ENCODE measurements around the gene BTF3.

BTF3 gene

DNA sequence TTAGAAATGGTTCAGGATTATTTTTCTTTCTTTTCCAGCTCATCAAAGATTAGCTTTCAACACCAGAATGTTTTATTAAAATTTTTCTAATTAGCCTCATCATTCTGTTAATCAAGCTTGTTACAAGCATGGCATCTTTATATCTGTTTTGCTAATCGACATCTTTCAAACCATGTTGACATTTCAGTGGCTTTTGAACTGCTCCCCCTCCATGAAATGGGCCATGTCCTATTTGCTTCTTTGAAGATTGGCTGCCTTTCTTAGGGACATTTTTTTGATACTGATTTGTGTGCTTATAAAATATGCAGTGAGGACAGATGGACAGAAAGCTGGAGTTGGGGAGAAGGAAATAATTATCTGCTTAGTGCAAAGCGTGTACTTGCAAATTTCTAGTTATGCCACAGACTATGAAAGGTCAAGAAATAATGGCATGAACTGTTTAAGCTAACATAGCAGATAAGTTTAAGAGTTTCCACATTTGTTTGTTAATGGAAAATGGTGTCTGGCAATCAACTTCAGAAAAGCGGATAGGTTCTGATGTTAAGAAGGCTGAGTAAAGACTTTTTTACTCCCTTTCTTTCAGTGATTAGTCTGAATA, 27.5 kb downstream of the BTF3 start:
- DNase-seq, result no peak

DNA sequence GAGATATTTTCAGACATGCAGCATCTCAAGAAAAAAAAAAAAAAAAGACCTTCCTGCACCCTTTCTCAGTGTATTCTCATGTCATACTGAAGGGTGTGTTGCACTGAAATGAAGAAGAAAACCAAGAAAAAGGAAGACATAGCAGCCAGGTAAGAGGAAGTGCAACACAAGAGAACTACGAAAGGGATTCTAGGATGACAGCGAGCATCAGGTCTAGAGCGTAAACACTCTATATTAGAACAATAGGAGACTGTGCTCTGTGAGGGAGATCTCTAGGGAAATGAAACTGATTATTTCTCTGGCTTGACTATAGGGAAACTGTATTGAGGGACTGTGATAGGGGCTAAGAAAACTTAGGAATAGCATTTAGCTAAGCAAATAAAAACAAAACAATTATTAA, 30.0 kb downstream of the BTF3 start:
- no peak for DNase-seq

DNA sequence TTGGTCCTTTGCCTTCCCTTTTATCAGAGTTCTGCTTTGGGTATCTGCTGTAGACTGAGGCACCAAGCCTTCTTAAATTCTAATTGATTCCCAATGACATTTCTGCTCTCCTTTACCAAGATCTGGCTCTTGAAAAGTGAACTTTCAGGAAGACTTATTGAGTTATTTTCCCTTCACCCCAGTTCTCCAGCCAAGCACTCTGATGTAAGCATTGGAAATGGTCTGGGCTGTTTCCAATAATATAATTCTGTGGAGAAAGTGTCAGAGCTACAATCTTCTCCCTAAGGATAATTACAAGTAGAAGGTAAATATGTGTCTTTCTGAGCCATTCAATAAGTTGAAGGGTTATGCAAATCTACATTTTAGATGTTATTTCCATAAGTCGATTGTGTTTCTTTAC, 30.8 kb downstream of the BTF3 start:
- DNase-seq, result no peak

DNA sequence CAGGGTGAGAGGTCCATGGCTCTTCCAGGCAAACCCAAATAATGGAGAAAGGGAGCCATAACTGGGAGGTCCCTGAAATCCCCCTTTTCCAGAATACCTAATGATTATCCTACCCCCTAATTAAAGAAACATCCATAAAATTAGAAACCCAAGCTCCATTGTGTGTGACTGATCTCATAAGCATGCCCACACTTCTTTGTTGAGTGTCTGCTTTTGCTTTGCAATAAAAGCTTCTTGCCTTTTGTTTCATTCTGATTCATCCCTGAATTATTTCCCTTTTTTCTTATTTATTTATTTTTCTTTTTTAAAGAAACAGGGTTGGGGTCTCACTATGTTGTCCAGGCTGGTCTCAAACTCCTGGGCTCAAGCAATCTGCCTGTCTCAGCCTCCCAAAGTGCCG, 33.1 kb downstream of the BTF3 start:
- DNase-seq, result no peak

DNA sequence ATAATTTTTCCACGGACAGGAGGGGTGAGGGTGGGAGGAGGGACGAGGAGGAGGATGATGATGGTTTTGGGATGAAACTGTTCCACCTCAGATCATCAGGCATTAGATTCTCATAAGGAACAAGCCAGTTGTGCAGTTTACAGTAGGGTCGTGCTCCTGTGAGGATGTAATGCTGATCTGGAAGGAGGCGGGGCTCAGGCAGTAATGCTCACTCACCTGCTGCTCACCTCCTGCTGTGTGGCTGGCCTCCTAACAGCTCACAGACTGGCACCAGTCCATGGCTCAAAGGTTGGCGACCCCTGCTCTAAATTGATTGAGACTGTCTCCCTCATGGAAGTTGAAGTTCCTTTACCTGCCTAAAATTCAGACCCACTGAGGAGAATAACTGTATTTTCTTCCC, 34.0 kb downstream of the BTF3 start:
- DNase-seq, result no peak

DNA sequence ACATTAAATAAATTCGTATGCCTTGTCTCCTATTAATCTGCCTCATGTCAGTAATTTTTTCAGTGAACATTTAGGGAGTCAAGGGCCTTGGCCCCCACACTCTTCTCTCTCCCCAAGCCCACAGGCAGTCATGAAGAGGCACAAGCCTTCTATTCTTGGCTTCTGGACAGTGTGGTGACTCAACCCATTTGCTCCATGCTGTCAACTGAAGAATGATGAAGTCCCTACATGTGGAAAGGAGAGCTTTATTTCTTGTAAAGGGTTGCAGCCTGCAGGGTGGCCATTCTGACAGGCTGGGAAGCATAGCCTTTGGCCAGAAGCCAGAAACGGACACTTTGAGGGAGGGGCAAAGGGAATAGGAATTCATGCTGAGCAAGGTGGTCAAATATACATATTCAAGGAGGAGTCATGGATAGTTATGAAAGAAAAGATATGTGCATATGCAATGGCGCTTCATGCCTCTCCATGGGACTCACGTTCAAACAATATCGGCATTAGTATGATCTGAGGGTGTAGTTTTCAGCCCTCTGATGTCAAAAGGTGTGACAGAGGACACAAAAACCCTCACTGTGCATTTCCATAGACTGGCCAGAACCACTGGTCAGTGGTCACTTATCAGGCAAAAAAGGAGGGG, 35.9 kb downstream of the BTF3 start:
- no peak for DNase-seq

DNA sequence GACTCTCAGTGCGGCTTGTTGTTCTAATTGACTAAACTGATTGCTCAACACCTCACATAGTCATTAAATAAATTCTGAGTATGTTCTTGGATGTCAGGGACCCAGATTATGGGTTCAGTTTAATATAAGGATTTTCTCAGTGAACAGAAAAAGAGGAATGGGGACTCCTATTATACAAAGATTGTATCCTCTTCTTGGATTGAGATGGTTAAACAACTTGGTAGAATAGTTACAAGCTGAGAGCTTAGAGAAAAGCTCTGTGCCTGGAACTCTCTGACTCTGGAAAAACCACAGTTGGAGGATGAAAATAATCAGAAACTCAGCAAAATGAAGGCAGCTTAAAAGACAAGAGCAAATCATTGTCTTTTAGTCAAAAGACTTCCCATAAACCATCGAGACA, 36.7 kb downstream of the BTF3 start:
- no peak for DNase-seq

DNA sequence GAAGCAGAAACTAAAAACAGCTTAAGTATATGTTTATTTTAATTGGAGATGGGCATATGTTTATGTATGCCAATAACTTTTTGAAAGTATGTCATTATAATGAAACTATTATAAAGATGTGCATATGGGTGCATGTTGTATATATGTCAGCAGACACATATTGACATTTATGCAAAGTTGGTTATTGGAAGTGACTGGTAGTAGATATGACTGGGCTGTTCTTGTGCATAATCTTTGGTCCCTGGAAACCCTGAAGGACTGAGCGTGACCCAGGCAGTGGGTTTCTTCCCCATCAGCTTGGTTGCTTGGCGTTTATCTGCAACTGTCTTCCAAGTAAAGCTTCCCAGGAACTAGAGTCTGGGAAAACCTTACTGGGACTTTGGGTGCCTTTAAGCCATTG, 41.5 kb downstream of the BTF3 start:
- DNase-seq, result no peak

DNA sequence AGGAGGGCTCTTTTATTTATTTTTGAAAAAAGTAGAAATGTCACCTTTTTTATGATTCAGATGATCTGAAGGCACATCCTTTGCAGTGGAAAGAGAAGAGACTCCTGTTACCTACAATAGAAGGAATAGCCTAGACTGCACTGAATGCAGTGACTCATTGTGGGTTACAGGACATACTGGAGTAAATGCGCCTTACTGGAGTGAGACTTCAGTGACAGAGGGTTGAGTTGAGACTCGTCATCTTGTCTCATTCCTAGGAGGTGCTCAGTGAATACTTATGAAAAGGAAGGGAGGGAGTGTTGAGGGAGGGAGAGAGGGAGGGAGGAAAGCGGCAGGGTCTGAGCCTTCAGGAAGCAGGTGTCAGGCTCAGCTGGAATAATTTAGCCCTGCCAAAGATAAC, 42.0 kb downstream of the BTF3 start:
- no peak for DNase-seq

DNA sequence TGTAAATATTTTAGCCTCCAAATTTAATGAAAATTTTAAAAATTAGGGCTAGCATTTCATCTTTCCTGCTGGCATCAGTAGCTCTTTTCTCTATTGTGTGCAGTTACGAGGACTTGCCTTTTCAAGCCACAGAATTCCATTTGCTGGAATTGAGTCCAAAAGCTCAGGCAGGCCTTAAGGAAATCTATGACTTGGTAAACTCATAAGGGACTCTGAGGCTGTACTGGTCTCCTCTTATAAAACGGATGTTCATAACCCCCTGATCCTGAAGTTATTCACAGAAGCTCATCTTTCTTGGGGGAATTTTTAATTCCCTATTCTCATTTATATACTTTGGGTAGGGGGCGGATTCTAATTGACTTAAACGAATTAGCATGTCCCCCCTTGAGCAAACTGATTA, 43.8 kb downstream of the BTF3 start:
- no peak for DNase-seq

DNA sequence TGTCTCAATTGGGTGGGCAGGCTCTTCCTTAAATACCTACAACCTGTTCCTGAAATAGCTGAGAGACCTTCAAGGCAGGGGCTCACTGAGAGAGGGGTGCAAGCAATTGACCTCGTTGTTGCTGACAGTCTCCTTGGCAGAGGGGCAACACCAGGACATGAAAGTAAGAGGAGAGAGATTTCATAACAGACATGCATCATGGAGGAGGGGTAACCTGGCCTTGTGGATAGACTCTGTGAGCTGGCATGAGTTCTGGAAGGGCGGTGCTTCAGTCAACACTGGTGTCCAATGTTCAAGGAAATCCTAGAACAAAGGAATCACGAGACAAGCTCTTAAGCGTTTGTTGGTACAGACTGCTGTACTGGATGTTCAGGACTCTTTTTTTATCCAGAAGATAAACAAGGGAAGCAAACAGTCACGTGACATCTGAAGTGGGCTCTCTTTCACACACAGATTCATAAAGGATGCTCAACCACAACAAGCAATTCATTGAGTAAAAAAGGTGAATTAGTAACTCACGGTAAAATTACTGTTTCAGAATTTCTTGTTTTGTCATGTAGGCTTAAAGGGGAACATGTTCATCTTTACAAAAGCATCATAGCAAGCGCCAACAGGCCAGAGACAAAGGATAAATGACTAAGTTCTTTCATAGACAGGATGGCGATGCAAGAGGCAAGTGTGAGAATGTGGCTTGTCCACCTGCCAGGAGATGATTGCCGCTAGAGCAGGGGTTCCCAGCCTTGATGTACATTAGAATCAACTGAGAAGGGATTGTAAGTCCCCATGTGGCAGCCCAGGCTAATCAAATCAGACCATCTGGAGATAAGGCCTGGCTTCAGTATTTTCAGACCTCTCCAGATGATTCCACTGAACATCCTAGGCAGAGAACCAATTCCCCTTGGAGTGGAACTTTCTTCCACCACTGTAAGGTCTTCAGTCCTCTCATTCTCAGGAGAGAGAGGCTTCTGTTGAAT, 46.5 kb downstream of the BTF3 start:
- DNase-seq, result no peak

DNA sequence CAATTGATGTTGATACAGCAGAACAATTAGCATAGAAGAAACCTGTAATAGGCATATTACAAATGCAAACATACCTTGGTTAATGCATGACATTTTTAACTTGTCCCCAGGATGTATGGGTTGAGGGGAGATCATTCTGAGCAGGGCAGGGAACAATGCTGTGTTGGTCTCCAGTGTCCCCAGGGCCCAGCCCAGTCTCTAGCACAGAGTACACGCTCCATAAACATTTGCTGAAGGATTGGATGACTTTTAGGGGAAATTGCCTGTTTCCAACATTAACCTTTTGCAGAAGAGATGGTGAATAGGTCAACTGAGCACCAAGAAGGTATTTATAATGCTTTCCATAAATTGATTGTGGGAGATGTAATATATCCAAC, 47.1 kb downstream of the BTF3 start:
- DNase-seq, result no peak

DNA sequence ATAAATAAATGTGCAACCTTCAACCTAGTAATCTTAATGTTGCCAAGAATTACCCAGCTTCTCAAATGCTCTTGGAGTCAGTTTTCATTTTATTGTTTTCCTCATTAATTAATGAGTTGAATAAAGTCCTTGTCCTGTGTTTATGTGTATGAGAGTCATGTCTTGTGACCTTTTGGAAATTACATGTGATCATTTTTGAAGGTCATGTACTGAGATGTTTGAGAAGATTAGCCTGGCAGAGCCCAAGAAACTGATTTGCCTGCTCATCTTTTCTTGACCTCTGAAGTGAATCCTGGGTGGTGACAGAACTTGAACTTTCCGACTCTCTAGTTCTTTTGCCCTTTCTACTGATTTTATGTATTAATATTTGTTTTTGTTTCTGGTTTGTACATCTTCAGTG, 51.8 kb downstream of the BTF3 start:
- no peak for DNase-seq

DNA sequence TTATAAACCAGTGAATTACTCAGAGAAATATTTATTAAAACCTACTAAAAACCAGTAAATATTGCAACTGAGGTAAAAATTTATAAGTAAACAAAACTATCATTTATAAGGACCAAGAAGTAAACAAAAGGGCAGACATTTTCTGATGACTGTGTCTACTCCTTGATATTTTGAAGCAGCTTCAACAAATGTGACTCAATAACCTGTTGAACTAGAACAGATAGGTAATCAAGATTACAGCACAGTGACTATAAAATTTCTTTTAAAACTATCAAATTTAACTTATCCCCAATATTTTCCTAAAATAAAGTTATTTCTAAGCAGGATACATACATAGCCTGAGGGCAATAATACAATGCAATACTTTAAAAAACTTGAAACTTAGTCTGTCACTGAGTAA, 54.4 kb downstream of the BTF3 start:
- no peak for DNase-seq
